HT1080 (cell line): ENCODE data around the gene FURIN. TPM values are rescaled to one million over a fixed set of nuclear protein-coding genes. Genes with fewer than 3 reads are reported as not detected.
"Not testable (repeated sequence)": the region's sequence is repeated elsewhere in the genome, so short reads cannot be mapped to it uniquely, and the experiment has no call there.

Experiments
- DNase-seq: peaks from one replicate; pipeline ENCODE4 v3.0.0-alpha.2; 2015; ENCODE audit warnings: low read depth
- polyA plus RNA-seq, 2 experiments: library from polyadenylated mRNA; depleted of rRNA; stranded (reverse); fragments of >200 nt; gene quantifications; 2 replicates each; pipeline ENCODE4 v1.2.3, GENCODE V29; 2015
- total RNA-seq: library from RNA; depleted of rRNA; stranded (reverse); fragments of >200 nt; shearing (Covaris generic); gene quantifications from 2 replicates; pipeline ENCODE4 v1.2.3, GENCODE V29; 2014; rRNA removed

Gene FURIN
- 61.6 and 84.3 TPM in 2 replicates for total RNA-seq
- 110 and 117 TPM in 2 replicates for polyA plus RNA-seq (2015; cell fraction: cytosol; rRNA removed)
- 79.1 TPM in 2 replicates for polyA plus RNA-seq (2015; cell fraction: nucleus; rRNA removed)

DNA sequence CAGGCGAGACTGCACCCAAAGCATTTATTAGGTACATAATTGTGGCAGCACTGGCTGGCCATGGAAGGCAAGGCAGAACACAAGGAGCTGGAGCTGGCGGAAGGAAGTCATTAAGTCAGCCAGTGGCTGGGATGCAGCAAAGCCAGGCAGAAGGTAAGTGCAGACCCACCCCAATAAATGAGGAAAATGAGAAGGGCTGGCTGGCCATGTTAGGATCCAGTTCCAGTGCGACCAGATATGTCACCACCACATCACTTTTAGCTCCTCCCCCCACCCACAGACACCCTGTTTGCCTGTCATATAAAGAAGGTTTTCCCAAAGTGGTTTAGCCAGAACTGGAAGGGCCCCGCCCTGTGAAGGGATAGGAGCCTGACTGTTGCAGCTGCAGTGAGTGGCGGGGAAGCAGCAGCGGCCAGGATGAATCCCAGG lies at the start of gene FURIN:
TSS of gene FURIN (plus strand) at position 328 of the 429 bp plus-strand sequence. CDS start 7,153 bp downstream, outside the sequence.
- no peak for DNase-seq

DNA sequence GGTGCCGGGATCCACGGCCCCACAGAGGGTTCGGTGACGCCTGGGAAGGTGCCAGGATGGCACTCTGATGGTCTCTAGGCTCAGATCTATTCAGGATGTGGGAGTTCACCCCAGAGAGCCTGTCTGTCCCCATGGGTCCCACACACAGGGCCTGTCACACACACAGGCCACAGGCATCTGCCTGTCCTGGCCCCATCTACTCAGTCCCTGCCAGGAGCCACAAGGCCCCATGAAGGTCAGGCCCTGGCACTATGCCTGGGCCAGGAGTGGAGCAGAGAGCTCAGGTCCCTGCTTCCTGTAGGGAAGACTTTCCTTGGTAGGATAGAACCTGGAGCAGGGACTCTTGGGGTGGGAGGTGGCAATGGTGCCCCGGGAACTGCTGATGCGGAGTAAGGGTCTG lies 49.0 kb upstream of the FURIN start:
- DNase-seq, result no peak

DNA sequence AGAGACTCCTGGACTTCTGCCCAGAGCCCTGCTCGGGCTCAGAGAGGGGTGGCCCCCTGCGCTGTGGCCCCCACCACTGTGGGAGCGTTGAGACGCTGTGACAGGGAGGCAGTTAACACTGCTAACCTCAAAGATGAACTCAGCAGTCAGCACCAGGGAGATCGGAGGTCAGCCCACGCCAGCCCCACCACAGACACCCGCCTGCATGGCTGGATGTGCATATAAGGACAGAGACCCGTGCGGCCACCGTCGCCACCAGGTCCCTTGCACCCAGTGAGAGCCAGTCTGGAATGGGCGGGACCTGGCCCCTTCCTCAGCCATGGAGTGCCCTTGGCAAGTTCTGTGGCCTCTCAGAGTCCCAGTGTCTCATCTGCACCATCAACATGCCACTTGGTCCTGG lies 48.5 kb upstream of the FURIN start:
- no peak for DNase-seq

DNA sequence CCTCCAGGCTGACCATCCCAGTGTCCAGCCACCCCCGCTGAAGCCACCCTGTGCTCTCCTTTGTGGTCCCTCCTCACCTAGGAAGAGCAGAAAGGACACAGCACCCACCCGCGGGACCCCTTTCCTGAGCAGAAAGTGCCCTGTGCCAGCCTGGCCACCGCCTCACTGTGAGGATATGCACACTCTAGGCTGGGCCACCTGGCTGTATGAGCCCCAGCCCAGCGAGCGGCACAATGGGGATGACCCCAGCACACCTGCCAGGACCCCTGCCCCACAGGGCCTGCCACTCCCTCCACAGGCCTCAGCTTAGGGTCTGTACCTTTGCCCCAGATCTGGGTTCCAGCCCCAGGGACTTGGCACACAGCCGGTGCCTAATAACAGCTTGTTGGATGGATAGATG lies 47.9 kb upstream of the FURIN start:
- no peak for DNase-seq

DNA sequence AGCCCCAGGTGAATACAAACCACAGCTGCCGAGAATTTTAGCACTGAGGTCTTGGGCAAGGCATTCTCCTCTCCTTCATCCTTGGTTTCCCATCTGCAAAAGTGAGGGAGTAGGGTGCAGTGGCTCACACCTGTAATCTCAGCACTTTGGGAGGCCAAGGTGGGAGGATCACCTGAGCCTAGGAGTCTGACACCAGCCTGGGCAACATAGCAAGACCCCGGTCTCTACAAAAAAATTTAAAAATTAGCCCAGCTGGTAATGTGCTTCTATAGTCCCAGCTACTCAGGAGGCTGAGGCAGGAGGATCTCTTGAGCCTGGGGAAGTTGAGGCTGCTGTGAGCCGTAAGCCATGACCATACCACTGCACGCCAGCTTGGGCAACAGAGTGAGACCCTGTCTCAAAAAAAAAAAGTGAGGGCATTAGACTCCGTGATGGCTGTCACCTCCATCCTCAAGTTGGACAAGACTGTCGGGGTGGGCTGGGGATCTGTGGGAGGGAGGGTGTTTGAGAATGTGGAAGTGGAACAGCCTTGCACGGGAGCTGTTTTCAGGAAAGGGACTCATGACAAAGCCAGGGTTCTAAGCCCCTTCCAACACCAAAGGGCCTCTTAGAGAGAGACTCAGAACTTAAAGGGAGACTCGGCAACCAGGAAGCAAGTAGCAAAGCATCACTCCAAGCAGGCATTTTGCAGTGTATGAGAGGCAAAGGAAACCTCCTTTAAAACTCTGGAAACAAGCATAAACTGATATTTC lies 46.0 kb upstream of the FURIN start:
- DNase-seq, result no peak

DNA sequence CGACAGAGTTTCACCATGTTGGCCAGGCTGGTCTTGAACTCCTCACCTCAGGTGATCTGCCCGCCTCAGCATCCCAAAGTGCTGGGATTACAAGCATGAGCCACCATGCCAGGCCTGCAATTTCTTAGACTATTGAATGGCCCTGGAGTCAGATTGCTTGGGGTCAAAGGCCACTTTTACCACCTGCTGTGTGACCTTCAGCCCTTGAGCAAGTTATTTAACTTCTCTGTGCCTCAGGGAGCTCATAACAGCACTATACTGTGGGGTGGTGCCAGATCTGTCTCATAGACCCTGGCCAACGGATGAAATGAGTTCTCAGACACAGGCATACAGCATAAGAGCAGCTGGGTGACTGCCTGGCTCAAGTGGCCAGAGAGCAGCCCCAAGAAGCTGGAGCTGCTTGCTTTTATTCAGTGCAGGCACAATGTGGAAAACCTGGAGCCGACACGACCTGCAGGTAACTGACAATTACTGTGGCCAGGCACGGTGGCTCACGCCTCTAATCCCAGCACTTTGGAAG lies 44.9 kb upstream of the FURIN start:
- DNase-seq, result no peak

DNA sequence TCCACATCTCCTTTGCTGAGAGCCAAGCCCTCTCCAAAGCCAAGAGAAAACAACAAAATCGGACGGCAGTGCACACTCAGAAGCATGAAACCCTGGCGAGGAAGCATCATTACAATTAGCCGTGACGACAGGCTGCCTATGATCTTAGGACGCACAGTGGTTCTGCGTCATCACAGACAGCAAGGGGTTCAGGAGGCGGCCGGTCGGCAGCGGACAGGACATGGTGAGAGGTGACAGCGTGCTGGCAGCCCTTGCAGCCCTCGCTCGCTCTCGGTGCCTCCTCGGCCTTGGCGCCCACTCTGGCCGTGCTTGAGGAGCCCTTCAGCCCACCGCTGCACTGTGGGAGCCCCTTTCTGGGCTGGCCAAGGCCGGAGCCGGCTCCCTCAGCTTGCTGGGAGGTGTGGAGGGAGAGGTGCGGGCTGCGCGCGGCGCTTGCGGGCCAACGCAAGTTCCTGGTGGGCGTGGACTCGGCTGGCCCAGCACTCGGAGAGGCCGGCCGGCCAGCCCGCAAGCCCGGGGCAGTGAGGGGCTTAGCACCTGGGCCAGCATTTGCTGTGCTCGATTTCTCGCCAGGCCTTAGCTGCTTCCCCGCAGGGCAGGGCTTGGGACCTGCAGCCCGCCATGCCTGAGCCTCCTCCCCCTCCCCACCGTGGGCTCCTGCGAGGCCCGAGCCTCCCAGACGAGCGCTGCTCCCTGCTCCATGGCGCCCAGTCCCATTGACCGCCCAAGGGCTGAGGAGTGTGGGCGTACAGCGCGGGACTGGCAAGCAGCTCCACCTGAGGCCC lies 43.1 kb upstream of the FURIN start:
- not testable (repeated sequence) for DNase-seq

DNA sequence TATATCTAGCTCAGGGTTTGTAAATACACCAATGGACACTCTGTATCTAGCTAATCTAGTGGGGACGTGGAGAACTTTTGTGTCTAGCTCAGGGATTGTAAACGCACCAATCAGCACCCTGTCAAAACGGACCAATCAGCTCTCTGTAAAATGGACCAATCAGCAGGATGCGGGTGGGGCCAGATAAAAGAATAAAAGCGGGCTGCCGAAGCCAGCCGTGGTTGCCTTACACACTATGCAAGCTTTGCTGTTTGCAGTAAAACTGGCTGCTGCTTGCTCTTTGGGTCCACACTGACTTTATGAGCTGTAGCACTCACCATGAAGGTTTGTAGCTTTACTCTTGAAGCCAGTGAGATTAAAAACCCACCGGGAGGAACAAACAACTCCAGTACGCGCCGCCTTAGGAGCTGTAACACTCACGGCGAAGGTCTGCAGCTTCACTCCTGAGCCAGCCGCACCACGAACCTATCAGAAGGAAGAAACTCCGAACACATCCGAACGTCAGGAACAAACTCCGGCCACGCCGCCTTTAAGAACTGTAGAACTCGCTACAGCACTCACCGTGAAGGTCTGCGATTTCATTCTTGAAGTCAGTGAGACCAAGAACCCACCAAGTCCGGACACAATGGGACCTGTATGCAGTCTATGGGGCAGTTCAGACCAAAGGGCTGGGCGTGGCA lies 42.0 kb upstream of the FURIN start:
- DNase-seq, result not testable (repeated sequence)

DNA sequence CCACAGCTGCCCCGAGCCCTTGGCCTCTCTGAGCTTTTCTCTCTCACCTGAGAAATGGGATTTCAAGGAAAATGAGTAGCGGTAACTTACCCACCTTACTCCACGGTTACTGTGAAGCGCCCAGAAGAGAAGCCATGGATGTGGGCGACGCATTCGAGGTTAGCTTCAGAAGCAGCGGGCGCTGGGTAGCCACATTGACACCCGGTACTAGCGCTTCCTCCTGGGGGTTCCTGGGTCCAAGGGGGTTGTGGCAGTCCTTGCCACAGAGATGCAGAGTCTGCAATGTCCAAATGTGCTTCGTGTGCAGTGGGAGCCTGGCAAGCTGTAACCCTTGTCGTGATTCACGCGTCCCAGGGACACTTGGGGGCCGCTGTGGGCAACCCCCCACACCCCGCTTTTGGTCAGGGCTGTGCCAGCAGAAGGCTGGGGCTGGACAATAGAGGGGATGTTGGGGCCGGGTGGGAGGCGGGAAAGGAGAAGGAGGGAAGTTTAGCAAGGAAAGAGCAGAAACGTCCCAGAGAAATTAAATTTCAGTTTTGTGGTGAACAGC lies 41.4 kb upstream of the FURIN start:
- DNase-seq, result no peak

DNA sequence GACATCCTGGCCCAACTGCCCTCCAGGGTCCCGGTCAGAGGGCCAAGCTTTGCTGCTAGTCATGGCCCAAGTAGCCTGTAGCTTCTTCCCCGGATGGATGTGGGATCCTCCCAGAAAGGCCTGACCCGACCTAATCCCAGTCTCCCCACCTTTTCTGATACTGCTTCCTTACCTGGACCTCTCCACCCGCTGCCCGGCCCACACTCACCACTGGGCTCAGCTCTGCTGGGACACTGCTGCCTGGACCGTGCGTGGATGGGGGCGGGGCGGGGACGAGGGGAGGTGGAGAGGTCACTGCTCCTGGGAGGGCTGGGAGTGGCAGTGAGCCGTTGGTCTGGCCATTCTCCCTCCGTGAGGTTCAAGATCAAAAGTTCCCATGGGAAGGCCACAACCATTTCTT lies 40.3 kb upstream of the FURIN start:
- DNase-seq, result no peak

DNA sequence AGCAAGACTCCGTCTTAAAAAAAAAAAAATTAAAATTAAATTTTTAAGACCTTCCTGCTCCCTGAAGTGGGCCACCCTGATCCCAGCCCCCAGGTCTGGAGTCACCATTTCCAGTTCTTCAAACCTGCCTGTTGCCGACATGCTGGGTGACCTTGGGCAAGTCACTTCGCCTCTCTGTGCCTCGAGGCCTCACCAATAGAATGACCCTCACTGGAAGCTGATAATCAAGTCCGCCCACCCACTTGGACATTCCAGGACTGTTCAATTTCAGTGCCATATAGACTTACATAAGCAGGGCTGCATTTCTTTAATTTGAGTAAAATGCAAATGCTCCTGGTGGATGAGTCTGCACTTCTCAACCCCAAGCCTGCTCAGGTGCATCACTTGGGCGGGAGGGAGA lies 39.3 kb upstream of the FURIN start:
- no peak for DNase-seq

DNA sequence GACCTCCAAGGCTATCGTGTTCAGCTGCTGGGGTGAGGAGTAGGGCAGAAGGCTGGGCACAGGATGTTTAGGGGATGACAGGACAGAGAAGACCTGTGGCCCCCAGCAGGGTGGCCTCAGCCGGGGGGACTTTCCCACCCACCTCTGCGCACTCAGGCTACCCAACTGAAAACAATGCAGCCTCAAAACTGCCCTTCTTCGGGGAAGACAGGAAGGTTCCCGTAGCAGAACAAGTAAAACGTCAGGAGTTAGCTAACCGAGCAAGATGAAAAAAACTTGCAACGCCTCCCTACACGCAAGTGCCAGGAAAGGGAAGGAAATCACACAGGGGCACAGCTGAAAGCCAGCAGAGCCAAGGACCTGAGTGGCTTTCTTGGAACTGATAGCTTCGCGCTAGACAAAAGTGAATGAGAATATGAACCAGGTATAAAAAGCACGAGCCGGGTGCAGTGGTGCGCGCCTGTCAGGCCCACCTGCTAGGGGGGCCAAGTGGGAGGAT lies 38.4 kb upstream of the FURIN start:
- no peak for DNase-seq

DNA sequence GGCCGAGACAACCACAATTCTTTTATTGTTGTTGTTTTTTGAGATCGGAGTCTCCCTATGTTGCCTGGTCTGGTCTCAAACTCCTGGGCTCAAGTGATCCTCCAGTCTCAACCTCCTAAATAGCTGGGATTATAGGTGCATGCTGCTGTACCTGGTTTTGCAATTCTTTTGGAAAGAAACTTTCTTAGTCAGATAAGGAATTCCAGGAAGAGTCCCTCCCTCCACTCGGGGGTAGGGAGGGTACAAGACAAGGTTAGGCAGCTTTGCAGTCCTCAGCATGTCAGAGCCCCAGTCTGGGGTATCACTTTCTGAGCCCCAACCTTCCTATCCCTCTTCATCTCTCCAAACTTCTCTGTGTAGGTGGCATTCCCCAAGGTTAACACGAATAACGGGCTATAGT lies 33.8 kb upstream of the FURIN start:
- no peak for DNase-seq

DNA sequence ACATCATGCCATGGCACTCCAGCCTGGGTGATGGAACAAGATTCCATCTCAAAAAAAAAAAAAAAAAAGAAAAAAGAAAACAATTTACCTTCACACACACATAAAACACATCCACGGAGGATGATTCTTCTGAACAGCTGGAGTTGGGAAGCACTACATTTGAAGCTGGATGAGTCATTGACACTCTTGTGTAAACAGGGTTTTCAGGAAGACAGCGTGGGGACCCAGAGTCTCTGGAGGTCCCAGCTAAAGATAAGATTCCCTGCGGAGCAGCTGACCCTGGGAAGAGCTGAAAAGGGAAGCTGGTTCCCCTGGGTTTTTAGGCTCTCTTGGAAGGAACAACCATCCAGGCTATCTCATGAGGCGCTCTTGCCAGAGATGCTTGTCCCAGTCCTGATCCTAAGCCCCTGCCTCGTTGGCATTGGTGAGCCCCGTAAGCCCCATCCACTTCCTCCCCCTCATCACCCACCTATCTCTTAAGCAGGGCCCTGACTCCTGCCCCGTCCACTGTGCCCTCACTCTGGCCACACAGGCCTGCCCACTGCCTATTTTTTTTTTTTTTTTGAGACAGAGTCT lies 32.0 kb upstream of the FURIN start:
- DNase-seq, result peak; percentile 56

DNA sequence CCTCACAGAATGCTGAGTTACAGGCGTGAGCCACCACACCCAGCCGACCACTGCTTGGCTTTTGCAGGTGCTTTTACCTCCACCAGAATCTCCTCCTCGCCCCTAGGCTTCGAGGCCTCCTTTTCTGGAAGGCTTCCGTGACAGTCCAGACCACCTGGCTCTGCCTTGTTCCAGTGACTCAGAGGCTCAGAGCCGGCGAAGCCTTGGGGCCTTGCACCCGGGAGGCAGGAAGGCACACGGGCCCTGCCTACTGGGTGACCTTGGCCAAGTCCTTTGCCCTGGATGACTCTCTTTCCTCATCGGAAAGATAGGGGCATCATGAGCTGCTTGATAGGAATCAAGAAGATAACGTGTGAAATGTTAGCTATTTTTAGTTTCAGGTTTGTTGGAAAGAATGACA lies 31.3 kb upstream of the FURIN start:
- no peak for DNase-seq

DNA sequence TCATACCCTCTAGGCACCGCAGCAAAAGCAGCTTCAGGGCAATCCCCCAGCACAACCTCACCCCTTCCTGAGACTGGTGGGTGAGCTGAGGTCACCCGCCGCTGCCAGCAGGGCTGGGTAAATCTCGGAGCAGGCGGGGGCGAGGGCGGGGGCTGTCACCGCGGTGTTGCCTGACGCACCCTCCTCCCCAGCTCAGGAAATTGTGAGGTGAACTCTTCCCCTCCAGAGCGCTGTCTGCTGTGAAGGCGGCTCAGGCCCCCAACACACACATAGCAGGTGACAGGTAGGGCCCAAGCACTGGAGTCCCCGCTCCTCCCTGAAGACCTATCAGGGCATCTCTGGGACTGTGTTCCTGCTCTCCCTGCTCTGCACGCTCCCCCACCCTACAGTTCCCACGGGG lies 30.2 kb upstream of the FURIN start:
- DNase-seq, result no peak

DNA sequence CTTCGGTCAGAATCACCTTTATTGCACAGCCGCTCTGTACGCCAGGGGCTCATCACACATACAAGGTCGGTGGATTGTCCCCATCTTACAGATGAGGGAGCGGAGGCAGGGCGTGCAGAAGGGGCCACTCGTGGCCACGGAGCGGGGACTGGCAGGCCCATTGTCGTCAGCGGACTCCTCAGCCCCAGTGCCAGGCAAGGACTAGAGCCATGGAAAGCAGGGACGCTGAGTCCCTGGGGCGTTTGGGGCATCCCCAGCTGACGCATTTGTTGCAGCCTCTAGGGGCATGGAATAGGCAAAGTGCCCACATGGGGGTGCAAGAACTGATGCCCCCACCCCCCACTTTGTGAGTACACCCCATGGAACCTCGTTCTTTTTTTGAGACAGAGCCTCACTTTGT lies 29.8 kb upstream of the FURIN start:
- DNase-seq, result no peak

DNA sequence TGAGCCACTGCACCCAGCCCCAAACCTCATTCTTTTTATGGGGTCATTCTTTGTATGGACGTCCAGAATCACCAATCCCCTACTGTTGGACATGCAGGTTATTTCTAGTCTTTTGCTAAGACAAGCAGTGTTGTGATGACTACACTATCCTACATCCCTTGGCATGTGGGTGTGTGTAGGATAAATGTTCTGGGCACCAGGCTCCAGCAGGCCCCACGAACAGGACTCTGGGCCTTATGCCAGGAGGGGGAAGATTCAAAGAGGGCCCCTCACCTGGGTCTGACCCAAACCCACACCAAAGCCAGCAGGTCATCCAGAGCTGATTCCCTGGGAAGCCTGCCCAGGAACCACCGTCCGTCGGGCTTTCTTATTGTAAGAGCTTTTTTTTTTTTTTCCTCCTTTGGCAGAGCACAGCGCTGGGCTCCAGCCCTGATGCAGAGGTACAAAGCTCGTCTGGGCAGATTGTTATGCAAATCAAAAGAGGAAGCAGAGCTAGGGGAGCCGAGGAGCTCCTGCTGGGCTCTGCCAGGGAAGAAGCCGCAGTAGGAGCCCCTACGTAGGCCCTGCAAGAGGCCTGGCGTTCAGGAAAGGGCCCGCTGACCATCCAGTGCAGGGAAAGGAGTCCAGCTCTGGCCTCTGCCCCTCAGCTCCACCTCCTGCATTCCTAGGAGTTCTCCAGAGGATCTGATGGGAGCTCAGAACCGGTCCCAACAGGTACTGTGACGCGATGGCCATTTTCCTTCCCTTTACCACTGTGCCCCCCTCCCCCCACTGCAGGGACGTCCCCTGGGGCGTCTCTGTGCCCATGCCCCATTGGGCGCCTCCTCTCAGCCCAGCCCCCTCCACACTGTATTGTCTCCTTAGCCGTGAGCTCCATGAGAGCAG lies 29.0 kb upstream of the FURIN start:
- peak; percentile 23 for DNase-seq

DNA sequence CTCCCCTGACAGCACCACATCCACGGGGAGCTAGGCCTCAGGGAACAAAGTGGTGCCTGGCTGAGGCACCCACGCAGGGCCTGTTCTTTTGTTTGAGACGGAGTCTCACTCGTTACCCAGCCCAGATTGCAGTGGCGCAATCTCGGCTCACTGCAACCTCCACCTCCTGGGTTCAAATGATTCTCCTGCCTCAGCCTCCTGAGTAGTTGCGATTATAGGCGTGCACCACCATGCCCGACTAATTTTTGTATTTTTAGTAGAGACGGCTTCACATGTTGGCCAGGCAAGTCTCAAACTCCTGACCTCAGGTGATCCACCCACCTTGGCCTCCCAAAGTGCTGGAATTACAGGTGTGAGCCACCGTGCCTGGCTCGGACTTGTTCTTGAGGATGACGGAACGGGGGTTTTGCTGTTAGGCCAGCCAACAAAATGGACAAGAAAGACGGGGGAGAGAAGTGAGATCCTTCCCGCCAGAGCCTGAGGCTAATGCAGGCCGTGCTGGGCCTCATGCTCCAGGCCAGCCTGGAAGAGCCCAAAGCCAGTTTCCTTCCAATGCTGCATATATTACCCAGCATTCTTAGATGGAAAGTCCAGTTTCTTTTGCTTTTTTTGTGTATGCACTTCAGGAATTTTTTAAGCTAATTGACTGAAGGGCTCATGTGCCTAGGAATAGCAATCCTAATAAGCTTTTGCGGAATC lies 28.1 kb upstream of the FURIN start:
- no peak for DNase-seq
